HT1080 (cell line): ENCODE results near the gene NUDT2. TPM values are rescaled to one million over a fixed set of nuclear protein-coding genes. Genes with fewer than 3 reads are reported as not detected.

Source experiments
- DNase-seq: peaks from one replicate; pipeline ENCODE4 v3.0.0-alpha.2; 2015; ENCODE audit warnings: low read depth
- small RNA-seq: library from RNA; depleted of rRNA; stranded (forward); fragments of <200 nt; gene quantifications from one replicate; pipeline ENCODE3, GENCODE V24; 2014
- total RNA-seq: library from RNA; depleted of rRNA; stranded (reverse); fragments of >200 nt; shearing (Covaris generic); gene quantifications from 2 replicates; pipeline ENCODE4 v1.2.3, GENCODE V29; 2014; rRNA removed

Gene NUDT2
- total RNA-seq, 1 experiment from 2014 or later, result 14.1 TPM

DNA sequence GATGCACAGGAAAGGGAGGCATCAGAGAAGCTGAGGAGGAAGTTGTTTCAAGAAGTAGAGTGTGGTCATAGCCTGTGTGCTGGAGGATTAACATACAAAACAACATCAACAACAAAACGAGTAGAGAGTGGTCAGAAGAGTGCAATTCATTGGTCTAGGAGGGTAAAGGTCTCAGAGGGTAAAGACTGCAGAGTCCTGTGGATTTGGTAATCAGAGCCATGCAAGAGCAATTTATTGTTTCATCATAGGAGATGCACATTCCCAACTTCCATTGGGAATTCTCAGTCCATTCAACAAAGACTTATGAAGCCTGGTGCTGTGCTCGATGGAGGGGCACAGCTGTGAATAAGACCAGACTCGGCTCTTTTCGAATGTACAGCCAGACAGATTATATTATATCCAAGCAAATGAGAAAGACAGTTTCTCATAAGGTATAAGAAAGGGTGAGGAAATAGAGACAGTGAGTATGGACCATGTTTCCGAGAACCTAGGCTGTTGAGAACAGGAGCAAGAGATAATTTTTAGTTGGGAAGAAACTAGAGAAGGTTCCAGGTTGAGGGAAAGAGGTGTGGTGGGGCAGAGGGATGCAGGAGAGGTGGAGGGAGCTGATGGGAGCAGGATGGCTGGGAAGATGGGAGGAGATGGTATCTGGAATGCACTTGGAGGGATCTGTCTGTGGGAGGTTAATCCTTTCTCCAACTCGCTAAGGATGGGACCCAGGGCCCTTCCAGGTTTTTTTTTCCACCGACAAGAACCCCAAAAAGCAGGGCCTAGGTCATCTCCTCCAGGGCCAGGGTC is 55.2 kb downstream of the NUDT2 start:
- no peak for DNase-seq

DNA sequence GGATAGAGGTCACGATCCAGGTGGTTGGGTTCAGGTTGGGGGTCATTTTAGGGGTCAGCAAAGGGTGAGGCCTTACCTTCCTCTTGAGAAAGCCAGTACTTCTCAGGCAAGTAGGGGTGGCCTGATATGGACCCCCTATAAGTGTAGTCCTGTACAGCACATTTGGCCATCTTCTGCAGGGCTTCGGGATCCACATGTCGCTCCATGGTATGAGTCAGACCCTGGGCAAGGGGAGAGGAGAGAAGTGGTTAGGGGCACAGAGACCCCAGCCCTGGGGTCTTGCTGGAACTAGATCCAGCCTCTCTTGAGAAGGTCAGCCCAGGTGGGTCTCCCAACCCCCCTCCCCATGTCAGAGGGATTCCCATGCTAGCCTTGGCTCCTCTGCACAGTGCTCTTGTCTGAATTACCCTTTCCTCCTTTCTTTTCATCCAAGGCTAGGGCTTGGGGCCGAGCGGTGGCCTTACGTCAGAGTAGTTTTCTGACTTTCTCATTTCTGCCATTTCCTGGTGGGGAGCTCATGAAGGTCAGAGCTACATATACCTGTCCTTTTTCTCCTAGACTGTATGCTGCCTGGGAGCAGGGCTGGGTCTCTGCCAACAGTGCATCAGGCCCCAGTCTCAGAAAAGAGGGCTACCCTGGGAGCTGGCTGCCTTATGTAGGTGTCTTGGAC is 56.3 kb downstream of the NUDT2 start:
- DNase-seq, result no peak

- DNase-seq, result no peak
Observed at GRCh38 chr9:34386656-34387055, 57.3 kb downstream of the NUDT2 start.

DNA sequence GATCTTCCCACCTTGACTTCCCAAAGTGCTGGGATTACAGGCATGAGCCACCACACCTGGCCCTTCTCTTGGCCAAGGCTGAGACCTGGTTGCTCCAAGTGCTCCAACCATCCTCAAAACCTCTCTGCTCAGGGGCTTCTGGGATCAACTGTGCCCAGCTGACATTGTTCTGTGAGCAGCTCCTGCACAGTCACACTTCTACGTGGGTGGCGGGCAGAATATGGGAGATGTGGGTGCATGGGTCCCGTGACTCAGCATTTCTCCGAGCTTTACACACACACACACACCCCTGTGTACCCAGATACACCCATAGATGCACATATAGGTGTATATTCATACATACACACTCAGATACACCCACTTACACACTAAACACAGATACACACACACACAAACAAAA is 57.9 kb downstream of the NUDT2 start:
- no peak for DNase-seq

DNA sequence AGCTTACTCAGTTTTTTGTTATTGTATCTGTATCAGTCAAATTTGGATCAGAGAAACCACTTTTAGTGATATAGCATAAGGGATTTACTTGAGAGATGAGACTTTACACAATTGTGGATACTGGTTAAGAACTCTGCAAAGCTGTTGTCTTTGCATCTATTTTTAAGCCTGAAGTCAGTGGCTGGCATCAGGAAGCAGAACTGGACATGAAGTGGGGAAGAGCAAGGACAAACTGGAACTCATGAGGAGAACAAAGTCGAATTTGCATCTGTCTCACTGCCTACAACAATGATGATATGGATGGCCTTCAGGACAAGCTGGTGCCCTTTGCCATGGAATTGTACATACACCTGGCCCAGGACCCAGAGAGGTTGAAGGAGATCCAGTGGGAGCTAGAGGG is 63.1 kb downstream of the NUDT2 start:
- no peak for DNase-seq

Small RNA genes within 50 kb of the gene (small RNA-seq; reads per million reads assigned to genes)
- gene RF00019 (not detected), gene RNU2-50P (0.20 reads per million)

Other genes starting within 250 kb of the NUDT2 start
- gene DCAF12, start 202.9 kb upstream of the NUDT2 start, total RNA-seq, result 25.1 and 29.2 TPM in 2 replicates
- gene UBAP1, start 150.5 kb upstream of the NUDT2 start, total RNA-seq, result 21.7 and 28.5 TPM in 2 replicates
- gene KIF24, start 301 bp upstream of the NUDT2 start, total RNA-seq, result 5.8 and 8.3 TPM in 2 replicates
- 3.1 and 3.5 TPM in 2 replicates for gene MYORG, start 47.3 kb downstream of the NUDT2 start, total RNA-seq
- 12.1 and 13.5 TPM in 2 replicates for gene FAM219A, start 129.0 kb downstream of the NUDT2 start, total RNA-seq
- gene DNAI1, start 129.2 kb downstream of the NUDT2 start, total RNA-seq, result not detected in 2 replicates
- 5.0 TPM in 2 replicates for gene ENHO, start 193.4 kb downstream of the NUDT2 start, total RNA-seq